Natural killer cell treated with Interleukin-12 subunit alpha and Interleukin-12 subunit beta and Interleukin-15 and Interleukin-18, amount 100 ng/mL, for 72 hours (primary cell): Measurements from ENCODE around the gene RPL38. TPM values are rescaled to one million over a fixed set of nuclear protein-coding genes. Genes with fewer than 3 reads are reported as not detected.
A peak's percentile ranks its signal among the peaks of the same experiment; 100 is the strongest.

Experiments
- ATAC-seq, 2 donors: fragments of 150-1000 bp; cut with Tn5 transposase in 1 of 2; sonication (Bioruptor Pico), chemical (Tn5 transposase) in 1 of 2; 2 replicates each; pipeline ENCODE4 v1.10.0; 2021
- DNase-seq: peaks from one replicate; pipeline ENCODE4 v3.0.0; 2022; ENCODE audit warnings: low spot score
- H3K27ac Mint-ChIP-seq, 2 donors: 1 replicate in 1 of 2; 2 replicates in 1 of 2; pipeline ENCODE4 v1.8.0; 2022; ENCODE audit warnings: mixed read lengths in 2 of 2, mild to moderate bottlenecking in 1 of 2, moderate library complexity in 1 of 2
- H3K27me3 Mint-ChIP-seq, 2 donors: 1 replicate in 1 of 2; 2 replicates in 1 of 2; pipeline ENCODE4 v1.8.0; 2022; ENCODE audit warnings: mixed read lengths in 2 of 2
- H3K36me3 Mint-ChIP-seq: one replicate; pipeline ENCODE4 v1.8.0; 2022; ENCODE audit warnings: mixed read lengths
- H3K4me1 Mint-ChIP-seq, 2 donors: 1 replicate in 1 of 2; 2 replicates in 1 of 2; pipeline ENCODE4 v1.8.0; 2022; ENCODE audit warnings: low read depth in 2 of 2, mixed read lengths in 2 of 2, mild to moderate bottlenecking in 1 of 2
- H3K4me3 Mint-ChIP-seq: one replicate; pipeline ENCODE4 v1.8.0; 2022; ENCODE audit warnings: mixed read lengths
- H3K9me3 Mint-ChIP-seq: 2 replicates; pipeline ENCODE4 v1.8.0; 2022; ENCODE audit warnings: mixed read lengths
- total RNA-seq, 2 donors: library from RNA; stranded (reverse); gene quantifications; one replicate each; pipeline ENCODE4 v1.2.3, GENCODE V29; 2022

RPL38 gene
- total RNA-seq, 2 donors from 2014 or later: 593 to 982 TPM

DNA sequence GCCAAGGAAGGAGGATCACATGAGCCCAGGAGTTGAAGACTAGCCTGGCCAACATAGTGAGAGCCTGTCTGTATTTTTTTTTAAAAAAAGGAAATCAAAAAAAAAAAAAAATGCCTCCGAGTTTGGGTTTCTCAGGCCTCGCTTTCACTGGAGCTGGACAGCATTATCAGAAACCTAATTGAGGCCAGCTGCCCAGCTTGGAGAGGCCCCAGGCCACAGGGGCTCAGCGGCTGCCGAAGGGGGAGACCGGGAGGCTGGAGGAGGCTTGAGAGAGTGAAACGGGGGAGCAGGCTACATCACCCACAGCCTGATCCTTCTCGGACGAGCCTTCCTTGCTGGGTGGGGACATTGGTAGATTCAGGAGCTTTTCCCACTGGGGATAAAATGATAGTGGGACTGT lies 15.0 kb downstream of the RPL38 start:
- Mint-ChIP-seq H3K27ac (no peak overlapping the region), H3K4me3 (no peak overlapping the region), H3K36me3 (no peaks in the 10 kb centered on the region), H3K9me3 (no peaks in the 10 kb centered on the region), H3K27me3 (no peaks in the 10 kb centered on the region), H3K4me1 (peaks cover 9 to 12% of the 10 kb centered on the region in 2 donors)
- DNase-seq (no peak), ATAC-seq (no peak)

- Mint-ChIP-seq H3K36me3 (no peaks in the 10 kb centered on the region), H3K27me3 (no peaks in the 10 kb centered on the region), H3K9me3 (no peaks in the 10 kb centered on the region), H3K27ac (no peak overlapping the region), H3K4me3 (no peak overlapping the region), H3K4me1 (peaks cover 4 to 6% of the 10 kb centered on the region in 2 donors)
- DNase-seq: no peak
- no peak for ATAC-seq
These were observed 16.2 kb downstream of the RPL38 start for GRCh38 chr17:74219576-74220133.

GRCh38 chr17:74220219-74220618 lies 16.7 kb downstream of the RPL38 start:
- no peaks in the 10 kb centered on the region for H3K27me3 Mint-ChIP-seq
- H3K4me3 Mint-ChIP-seq: no peak overlapping the region
- DNase-seq (no peak), ATAC-seq (no peak)
- no peaks in the 10 kb centered on the region for H3K9me3 Mint-ChIP-seq
- no peaks in the 10 kb centered on the region for H3K36me3 Mint-ChIP-seq
- H3K4me1 Mint-ChIP-seq: peaks cover 4 to 9% of the 10 kb centered on the region in 2 donors
- H3K27ac Mint-ChIP-seq: no peak overlapping the region

- no peak for ATAC-seq
- no peak overlapping the region for H3K27ac Mint-ChIP-seq
- no peaks in the 10 kb centered on the region for H3K36me3 Mint-ChIP-seq
- no peak for DNase-seq
- peaks cover 0 to 5% of the 10 kb centered on the region in 2 donors for H3K4me1 Mint-ChIP-seq
- no peaks in the 10 kb centered on the region for H3K27me3 Mint-ChIP-seq
- H3K9me3 Mint-ChIP-seq: no peaks in the 10 kb centered on the region
- H3K4me3 Mint-ChIP-seq: no peak overlapping the region
These were observed 17.7 kb downstream of the RPL38 start for GRCh38 chr17:74220946-74221818.

- H3K4me3 Mint-ChIP-seq: no peak overlapping the region
- H3K36me3 Mint-ChIP-seq: no peaks in the 10 kb centered on the region
- H3K4me1 Mint-ChIP-seq: peaks cover 0 to 2% of the 10 kb centered on the region in 2 donors
- H3K27me3 Mint-ChIP-seq: no peaks in the 10 kb centered on the region
- no peaks in the 10 kb centered on the region for H3K9me3 Mint-ChIP-seq
- no peak overlapping the region for H3K27ac Mint-ChIP-seq
- ATAC-seq: no peak
- no peak for DNase-seq
These were observed 18.9 kb downstream of the RPL38 start for GRCh38 chr17:74222399-74222798.

DNA sequence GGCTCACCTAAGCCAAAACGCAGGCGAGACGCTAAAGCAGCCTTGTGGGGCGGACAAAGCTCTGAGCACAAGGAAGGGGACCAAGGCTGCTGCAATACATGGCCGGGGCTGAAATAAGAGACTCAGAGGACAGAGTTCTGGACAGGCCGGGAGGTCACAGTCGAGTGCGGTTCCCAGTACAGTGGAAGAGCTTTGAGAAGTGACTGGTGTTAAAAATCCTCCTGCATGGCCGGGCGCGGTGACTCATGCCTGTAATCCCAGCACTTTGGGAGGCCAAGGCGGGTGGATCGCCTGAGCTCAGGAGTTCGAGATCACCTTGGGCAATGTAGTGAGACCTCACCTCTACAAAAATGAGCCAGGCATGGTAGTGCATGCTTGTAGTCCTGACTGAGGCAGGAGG lies 20.4 kb downstream of the RPL38 start:
- H3K4me3 Mint-ChIP-seq: no peak overlapping the region
- no peaks in the 10 kb centered on the region for H3K36me3 Mint-ChIP-seq
- no peak for DNase-seq
- no peak for ATAC-seq
- peaks cover 0 to 2% of the 10 kb centered on the region in 2 donors for H3K4me1 Mint-ChIP-seq
- H3K27me3 Mint-ChIP-seq: no peaks in the 10 kb centered on the region
- H3K9me3 Mint-ChIP-seq: no peaks in the 10 kb centered on the region
- H3K27ac Mint-ChIP-seq: no peak overlapping the region

- H3K4me1 Mint-ChIP-seq: peaks cover 0 to 2% of the 10 kb centered on the region in 2 donors
These were observed 21.7 kb downstream of the RPL38 start for GRCh38 chr17:74224959-74225725.

DNA sequence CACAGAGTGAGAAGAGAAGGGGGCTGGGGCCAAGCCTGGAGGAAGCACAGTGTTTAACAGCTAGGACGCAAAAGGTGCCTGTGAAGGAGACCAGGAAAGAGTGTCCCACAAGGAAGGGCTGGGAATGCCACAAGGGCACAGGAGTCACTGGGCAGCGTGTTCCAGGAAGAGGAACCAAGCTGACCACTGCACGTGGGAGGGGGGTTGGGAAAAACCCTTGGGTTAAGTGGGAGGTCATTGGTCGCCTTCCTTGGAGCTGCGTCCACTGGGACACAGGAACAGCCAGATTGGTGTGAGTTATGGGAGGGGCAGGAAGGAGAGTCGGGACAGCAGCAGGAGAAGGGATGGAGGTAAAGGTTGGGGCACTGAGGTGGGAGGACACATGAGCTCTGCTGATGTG lies 22.8 kb downstream of the RPL38 start:
- Mint-ChIP-seq H3K4me1 (peaks cover 0 to 2% of the 10 kb centered on the region in 2 donors), H3K27me3 (no peaks in the 10 kb centered on the region), H3K4me3 (no peak overlapping the region), H3K36me3 (no peaks in the 10 kb centered on the region), H3K27ac (no peak overlapping the region), H3K9me3 (no peaks in the 10 kb centered on the region)
- no peak for ATAC-seq
- no peak for DNase-seq

More at GRCh38 chr17:74224959-74225725, 21.7 kb downstream of the RPL38 start:
- Mint-ChIP-seq H3K9me3 (no peaks in the 10 kb centered on the region), H3K27ac (no peak overlapping the region), H3K27me3 (no peaks in the 10 kb centered on the region), H3K4me3 (no peak overlapping the region), H3K36me3 (no peaks in the 10 kb centered on the region)
- DNase-seq: no peak
- no peak for ATAC-seq

DNA sequence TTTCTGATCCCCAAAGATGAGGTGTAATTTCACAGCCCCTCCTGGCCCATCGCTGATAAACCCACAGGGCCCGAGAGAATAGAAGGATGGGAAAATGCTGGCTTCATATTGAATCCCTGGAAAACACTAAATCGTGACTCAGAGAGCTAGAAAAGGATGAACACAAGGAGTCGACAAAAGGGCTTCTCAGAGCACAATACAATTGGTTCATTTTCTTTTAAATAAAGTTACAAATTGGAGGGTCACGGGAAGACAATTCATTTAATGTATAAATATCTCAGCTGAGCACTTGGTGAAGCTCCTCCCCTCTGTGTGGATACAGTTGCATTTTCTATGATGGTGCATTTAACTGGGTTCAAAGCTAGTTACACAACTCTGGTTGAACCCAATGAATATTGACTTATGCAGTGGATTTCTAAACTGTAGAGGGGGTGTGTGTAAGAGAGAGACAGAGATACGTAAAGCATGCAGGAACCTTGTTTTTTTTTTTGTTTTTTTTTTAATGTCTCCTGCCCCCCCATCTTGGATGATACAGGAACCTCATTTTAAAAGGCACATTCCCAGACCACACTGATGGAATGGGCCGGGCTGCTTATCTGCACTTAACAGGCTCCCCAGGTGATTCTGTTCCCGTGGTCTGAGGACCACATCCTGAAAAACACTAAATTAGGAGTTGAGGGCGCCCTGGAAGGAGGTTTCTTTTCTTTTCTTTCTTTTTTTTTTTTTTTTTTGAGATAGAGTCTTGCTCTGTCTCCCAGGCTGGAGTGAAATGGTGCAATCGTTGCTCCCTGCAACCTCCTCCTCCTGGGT lies 24.0 kb downstream of the RPL38 start:
- Mint-ChIP-seq H3K27me3 (no peaks in the 10 kb centered on the region), H3K9me3 (no peaks in the 10 kb centered on the region), H3K4me1 (peaks cover 0 to 2% of the 10 kb centered on the region in 2 donors), H3K27ac (no peak overlapping the region), H3K4me3 (no peak overlapping the region), H3K36me3 (no peaks in the 10 kb centered on the region)
- DNase-seq (no peak), ATAC-seq (no peak)

- Mint-ChIP-seq H3K27me3 (no peaks in the 10 kb centered on the region), H3K4me3 (no peak overlapping the region), H3K9me3 (no peaks in the 10 kb centered on the region), H3K27ac (no peak overlapping the region), H3K4me1 (peaks cover 0 to 2% of the 10 kb centered on the region in 2 donors), H3K36me3 (no peaks in the 10 kb centered on the region)
- ATAC-seq: no peak
- no peak for DNase-seq
These were observed 25.0 kb downstream of the RPL38 start for GRCh38 chr17:74228306-74228978.

GRCh38 chr17:74230896-74231295 lies 27.4 kb downstream of the RPL38 start:
- H3K27me3 Mint-ChIP-seq: no peaks in the 10 kb centered on the region
- no peak overlapping the region for H3K27ac Mint-ChIP-seq
- no peak overlapping the region for H3K4me3 Mint-ChIP-seq
- DNase-seq (no peak), ATAC-seq (no peak)
- H3K4me1 Mint-ChIP-seq: no peaks in the 10 kb centered on the region
- H3K36me3 Mint-ChIP-seq: no peaks in the 10 kb centered on the region
- H3K9me3 Mint-ChIP-seq: no peaks in the 10 kb centered on the region

DNA sequence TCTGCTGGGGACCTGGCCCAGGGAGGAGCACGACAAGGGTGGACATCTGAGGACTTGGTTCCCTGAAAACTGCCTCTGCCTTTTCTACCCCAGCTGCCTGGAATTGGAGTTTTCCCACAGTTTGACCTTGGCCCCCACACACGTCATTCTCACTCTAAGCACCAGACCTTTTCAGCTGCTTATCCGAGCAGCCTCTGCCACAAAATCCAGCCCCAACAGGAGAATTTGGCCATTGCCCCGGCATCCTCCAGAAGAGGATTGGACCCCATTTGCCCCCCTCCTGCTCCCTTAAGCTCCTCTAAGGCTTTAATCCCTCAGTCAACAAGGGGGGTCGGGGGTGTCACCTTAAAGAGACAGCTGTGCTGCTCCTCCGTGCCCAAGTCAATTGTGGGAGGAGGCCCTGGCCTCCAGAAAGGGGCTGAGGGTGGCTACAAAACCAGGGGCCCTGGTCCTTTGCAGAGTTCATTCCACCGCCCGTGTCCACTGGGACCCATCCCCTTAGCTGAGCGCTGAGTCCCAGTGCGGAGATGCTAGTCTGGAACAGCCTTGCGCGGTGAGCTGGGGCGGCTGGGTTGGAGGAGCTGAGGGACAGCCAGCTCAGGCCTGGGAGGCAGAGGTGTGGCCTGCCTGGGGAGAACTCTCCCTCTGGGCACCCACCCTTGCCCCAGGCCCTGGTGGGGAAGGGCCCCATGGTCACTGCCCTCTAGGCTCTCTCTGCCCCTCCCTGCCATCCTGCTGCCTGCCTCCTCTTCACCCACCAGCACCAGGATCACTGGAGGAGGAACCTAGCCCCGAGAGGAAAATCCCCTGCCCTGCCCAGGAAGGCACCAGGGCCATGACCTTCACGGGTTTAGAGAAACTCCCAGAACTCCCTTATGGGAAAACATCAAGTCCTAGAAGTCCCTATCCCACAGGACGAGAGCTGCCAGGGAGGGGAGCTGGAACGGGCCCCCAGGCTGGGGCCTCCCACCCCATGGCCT lies 28.7 kb downstream of the RPL38 start:
- H3K27ac Mint-ChIP-seq: no peak overlapping the region
- ATAC-seq (peak in 1 of 2 donors; percentile 29), DNase-seq (no peak)
- no peak overlapping the region for H3K4me3 Mint-ChIP-seq
- no peaks in the 10 kb centered on the region for H3K4me1 Mint-ChIP-seq
- no peaks in the 10 kb centered on the region for H3K36me3 Mint-ChIP-seq
- no peaks in the 10 kb centered on the region for H3K27me3 Mint-ChIP-seq
- no peaks in the 10 kb centered on the region for H3K9me3 Mint-ChIP-seq
